Lung (tissue), 16 donors: ENCODE data around the gene MRPS12. TPM values are rescaled to one million over a fixed set of nuclear protein-coding genes. Genes with fewer than 3 reads are reported as not detected.
"Not testable (repeated sequence)": the region's sequence is repeated elsewhere in the genome, so short reads cannot be mapped to it uniquely, and the experiment has no call there.

Experiments used
- ATAC-seq: fragments of 200-7000 bp; cut with Tn5 transposase; one replicate; pipeline ENCODE4 v1.9.1; 2020; ENCODE audit warnings: moderate number of reproducible peaks; ENCODE audit not compliant: insufficient read depth, low FRiP score
- DNase-seq, 3 donors: peaks; one replicate each; pipeline ENCODE4 v3.0.0-alpha.2; 2013 to 2017
- H3K27ac ChIP-seq, 2 donors: one replicate each; pipeline ENCODE4 v1.5.1; 2013; ENCODE audit warnings: mild to moderate bottlenecking in 2 of 2, moderate library complexity in 2 of 2, control low read depth in 1 of 2, inconsistent platforms in 1 of 2, low read depth in 1 of 2, low read length in 1 of 2
- H3K27me3 ChIP-seq, 3 donors: one replicate each; pipeline ENCODE4 v1.5.1; 2013; ENCODE audit warnings: low read length in 2 of 3; ENCODE audit not compliant: control insufficient read depth in 3 of 3, insufficient read depth in 3 of 3
- H3K36me3 ChIP-seq, 4 donors: one replicate each; pipeline ENCODE4 v1.5.1; 2013; ENCODE audit warnings: low read length in 4 of 4, mild to moderate bottlenecking in 1 of 4, moderate library complexity in 1 of 4; ENCODE audit not compliant: control insufficient read depth in 4 of 4, insufficient read depth in 4 of 4
- H3K4me1 ChIP-seq, 5 donors: one replicate each; pipeline ENCODE4 v1.5.1; 2013; ENCODE audit warnings: low read length in 5 of 5, mild to moderate bottlenecking in 2 of 5, moderate library complexity in 1 of 5; ENCODE audit not compliant: control insufficient read depth in 5 of 5, insufficient read depth in 5 of 5
- H3K4me3 ChIP-seq: one replicate; pipeline ENCODE4 v1.5.1; 2013; ENCODE audit warnings: mild to moderate bottlenecking, control low read depth, moderate library complexity
- H3K9ac ChIP-seq, 2 donors: one replicate each; pipeline ENCODE4 v1.5.1; 2013; ENCODE audit warnings: low read length in 2 of 2, control low read depth in 1 of 2; ENCODE audit not compliant: insufficient read depth in 1 of 2
- H3K9me3 ChIP-seq, 4 donors: one replicate each; pipeline ENCODE4 v1.5.1; 2013; ENCODE audit warnings: low read length in 3 of 4, mild to moderate bottlenecking in 1 of 4, moderate library complexity in 1 of 4; ENCODE audit not compliant: control insufficient read depth in 4 of 4, insufficient read depth in 3 of 4
- WGBS, 2 donors: extraction: QIAGEN DNeasy Blood & Tissue Kit; methylation state at CpG; one replicate each; pipeline ENCODE4 v1.1.7; 2013; 5-methylcytosine and 5-hydroxymethylcytosine counted together
- long read RNA-seq, 5 donors: transcript quantifications; one replicate each; lab custom pipeline, GENCODE V29; 2026
- polyA plus RNA-seq, 2 donors: library from polyadenylated mRNA; stranded (reverse); fragments of 200-250 nt; gene quantifications; one replicate each; pipeline ENCODE4 v1.2.1, GENCODE V29; 2013
- total RNA-seq, 2 donors: library from RNA; depleted of rRNA in 1 of 2; stranded (reverse); fragments of >200 nt in 1 of 2; gene quantifications; one replicate each; pipeline ENCODE4 v1.2.1, GENCODE V29; 2014 to 2021
- TF ChIP-seq, protein P1 (sequence below): IDR thresholded peaks from 2 replicates; pipeline ENCODE4 v1.5.1; 2012; ENCODE audit warnings: mild to moderate bottlenecking; ENCODE audit errors: control extremely low read depth, extremely low read depth
- donor health status: control.
- donor health status: control.
- donor health status: Bipolar disorder and iron deficiency.
- donor health status: healthy.
- donor health status: DM: yes; HTN: yes; CAD: no.

MRPS12 gene
- 10 to 100 TPM; 10.7 to 45.6 TPM for total RNA-seq
- 10 to 100 TPM; 28.1 to 63.5 TPM for polyA plus RNA-seq
- long read RNA-seq, donor 1, transcript MRPS12-202 (3 exons, 929 nt), result minor isoform, 5 of 16 reads
- long read RNA-seq, donor 1, transcript MRPS12-201 (3 exons, 1,207 nt), result major isoform, 9 of 16 reads
- long read RNA-seq, donor 1, partial matches to known transcripts, result 0 of 16 reads
- long read RNA-seq, donor 1, other reads (novel, unspliced or antisense), result 0 of 16 reads
- long read RNA-seq, donor 2, transcript MRPS12-201 (3 exons, 1,207 nt), result major isoform, 7 of 9 reads
- long read RNA-seq, donor 2, partial matches to known transcripts, result 0 of 9 reads
- long read RNA-seq, donor 2, other reads (novel, unspliced or antisense), result 0 of 9 reads
- long read RNA-seq, donor 3, transcript MRPS12-201 (3 exons, 1,207 nt), result major isoform, 6 of 7 reads
- long read RNA-seq, donor 3, partial matches to known transcripts, result 0 of 7 reads
- long read RNA-seq, donor 3, other reads (novel, unspliced or antisense), result 0 of 7 reads
- long read RNA-seq, donor 4, transcript MRPS12-201 (3 exons, 1,207 nt), result major isoform, 9 of 11 reads
- long read RNA-seq, donor 4, partial matches to known transcripts, result 0 of 11 reads
- long read RNA-seq, donor 4, other reads (novel, unspliced or antisense), result 0 of 11 reads
- long read RNA-seq, donor 5, transcript MRPS12-201 (3 exons, 1,207 nt), result major isoform, 10 of 16 reads
- long read RNA-seq, donor 5, partial matches to known transcripts, result 0 of 16 reads
- long read RNA-seq, donor 5, other reads (novel, unspliced or antisense), result 0 of 16 reads

DNA sequence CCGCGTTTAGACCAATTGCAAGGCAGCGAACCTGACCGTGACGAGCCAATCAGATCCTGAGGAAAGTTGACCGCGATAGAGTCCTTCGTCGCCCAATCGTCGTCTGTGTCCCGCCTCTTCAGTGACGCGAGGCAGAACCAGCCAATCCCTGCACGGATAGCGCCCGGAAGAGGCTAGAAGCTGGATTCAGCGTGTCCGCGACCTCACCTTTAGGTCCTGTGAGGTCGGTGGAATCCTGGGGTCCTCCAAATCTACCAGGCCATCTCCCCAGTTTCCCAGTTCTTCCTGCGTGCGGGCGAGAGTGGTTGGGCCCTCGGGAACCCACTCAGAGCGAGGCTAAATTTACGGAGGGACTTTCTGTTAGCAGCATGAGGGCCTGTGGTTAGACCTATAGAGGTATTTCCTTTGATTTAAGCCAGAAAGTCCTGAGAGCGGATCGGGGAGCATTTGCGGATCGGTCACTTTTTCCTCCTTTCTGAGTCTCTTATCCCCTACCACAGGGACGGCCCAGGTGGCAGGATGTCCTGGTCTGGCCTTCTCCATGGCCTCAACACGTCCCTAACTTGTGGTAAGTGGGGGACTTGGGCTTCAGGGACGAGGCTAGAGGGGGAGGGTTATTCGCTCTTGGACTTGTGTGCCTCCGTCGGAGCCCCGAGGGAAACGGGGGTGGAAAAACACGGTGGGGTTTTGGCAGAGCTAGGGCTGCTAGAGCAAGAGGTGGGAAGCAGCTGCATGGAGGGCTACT lies at the start of gene MRPS12:
Gene MRPS12 (plus strand): TSS at position 169 of the 745 bp plus-strand sequence. CDS start 351 bp downstream, at position 520.
- Histone ChIP-seq H3K9ac (peak within 1 kb of the TSS; percentile 78 to 96), H3K4me1 (peaks cover 0 to 16% (median 3%) of the 10 kb centered on the region in 5 donors), H3K4me3 (peak within 1 kb of the TSS; percentile 84), H3K27me3 (no peaks in the 10 kb centered on the region), H3K36me3 (peaks cover 0 to 9% (median 8%) of the 10 kb centered on the region in 4 donors), H3K27ac (peak within 1 kb of the TSS; percentile 86 to 92), H3K9me3 (no peaks in the 10 kb centered on the region)
- 0 to 1% methylated on average over 40 of the region's 40 CpGs for WGBS, 2 donors
- ATAC-seq (peak; percentile 98), DNase-seq (peak; percentile 99 to 100 (median 100))
- TF ChIP-seq, protein P1, sequence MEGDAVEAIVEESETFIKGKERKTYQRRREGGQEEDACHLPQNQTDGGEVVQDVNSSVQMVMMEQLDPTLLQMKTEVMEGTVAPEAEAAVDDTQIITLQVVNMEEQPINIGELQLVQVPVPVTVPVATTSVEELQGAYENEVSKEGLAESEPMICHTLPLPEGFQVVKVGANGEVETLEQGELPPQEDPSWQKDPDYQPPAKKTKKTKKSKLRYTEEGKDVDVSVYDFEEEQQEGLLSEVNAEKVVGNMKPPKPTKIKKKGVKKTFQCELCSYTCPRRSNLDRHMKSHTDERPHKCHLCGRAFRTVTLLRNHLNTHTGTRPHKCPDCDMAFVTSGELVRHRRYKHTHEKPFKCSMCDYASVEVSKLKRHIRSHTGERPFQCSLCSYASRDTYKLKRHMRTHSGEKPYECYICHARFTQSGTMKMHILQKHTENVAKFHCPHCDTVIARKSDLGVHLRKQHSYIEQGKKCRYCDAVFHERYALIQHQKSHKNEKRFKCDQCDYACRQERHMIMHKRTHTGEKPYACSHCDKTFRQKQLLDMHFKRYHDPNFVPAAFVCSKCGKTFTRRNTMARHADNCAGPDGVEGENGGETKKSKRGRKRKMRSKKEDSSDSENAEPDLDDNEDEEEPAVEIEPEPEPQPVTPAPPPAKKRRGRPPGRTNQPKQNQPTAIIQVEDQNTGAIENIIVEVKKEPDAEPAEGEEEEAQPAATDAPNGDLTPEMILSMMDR, result no peak

DNA sequence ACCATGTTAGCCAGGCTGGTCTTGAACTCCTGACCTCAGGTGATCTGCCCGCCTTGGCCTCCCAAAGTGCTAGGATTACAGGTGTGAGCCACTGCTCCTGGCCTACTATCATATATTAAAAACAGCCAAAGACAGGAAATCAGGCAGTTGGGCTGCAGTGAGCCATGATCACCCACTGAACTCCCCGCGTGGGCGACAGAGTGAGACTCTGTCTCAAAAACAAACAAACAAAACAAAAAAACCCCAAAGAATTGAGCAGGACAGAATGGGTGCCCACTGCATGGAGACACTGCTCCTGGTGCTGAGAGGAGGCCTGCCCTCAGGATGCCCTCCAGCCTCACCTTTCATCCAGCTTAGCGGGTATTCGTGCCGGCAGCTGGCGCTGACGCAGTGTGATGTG lies 47.5 kb upstream of the MRPS12 start:
- Histone ChIP-seq H3K27me3 (no peaks in the 10 kb centered on the region), H3K9me3 (no peaks in the 10 kb centered on the region), H3K36me3 (peaks cover 3 to 28% (median 7%) of the 10 kb centered on the region in 4 donors), H3K27ac (no peak overlapping the region), H3K4me3 (no peak overlapping the region), H3K4me1 (peaks cover 0 to 4% (median under 1%) of the 10 kb centered on the region in 5 donors), H3K9ac (no peak overlapping the region)
- 94% methylated on average over 9 of the region's 9 CpGs for WGBS, 2 donors
- ATAC-seq, result no peak
- DNase-seq, result no peak
- TF ChIP-seq, protein P1, result no peak

DNA sequence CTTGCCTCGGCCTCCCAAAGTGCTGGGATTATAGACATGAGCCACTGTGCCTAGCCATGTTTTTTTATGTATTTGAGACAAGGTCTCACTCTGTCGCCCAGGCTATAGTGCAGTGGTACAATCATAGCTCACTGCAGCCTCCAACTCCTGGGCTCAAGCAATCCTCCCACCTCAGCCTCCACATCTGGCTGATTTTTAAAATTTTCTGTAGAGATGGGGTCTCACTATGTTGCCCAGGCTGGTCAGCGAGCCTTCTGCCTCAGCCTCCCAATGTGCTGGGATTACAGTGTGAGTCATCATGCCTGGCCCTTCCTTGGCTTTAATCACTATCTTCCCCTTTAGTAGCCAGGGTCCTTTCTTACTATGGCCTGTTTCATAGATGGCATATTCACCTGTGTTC lies 46.1 kb upstream of the MRPS12 start:
- H3K36me3 ChIP-seq, result peaks cover 6 to 38% (median 14%) of the 10 kb centered on the region in 4 donors
- not testable (repeated sequence) for H3K4me1 ChIP-seq, ATAC-seq, H3K9me3 ChIP-seq, H3K4me3 ChIP-seq, H3K27me3 ChIP-seq, DNase-seq, H3K9ac ChIP-seq, H3K27ac ChIP-seq
- WGBS, 2 donors, result 96 to 97% methylated on average over 3 of the region's 3 CpGs
